ENCODE measurements around the gene CPNE6.

- TF ChIP-seq CTCF (IDR thresholded peaks at IDR 0.05) = no peak
- no peak for TF ChIP-seq EZH2 (IDR thresholded peaks at IDR 0.05; ENCODE audit: borderline replicate concordance, insufficient read depth, low read depth, low read length, poor library complexity, severe bottlenecking)
These were observed 29.0 kb downstream of the CPNE6 start for GRCh38 chr14:24100197-24100981.

Measured in B cell (primary cell).